Measurements from ENCODE around the gene UNKL. TPM values are rescaled to one million over a fixed set of nuclear protein-coding genes. Genes with fewer than 3 reads are reported as not detected.
A peak's percentile ranks its signal among the peaks of the same experiment; 100 is the strongest.

Gene UNKL
- total RNA-seq, 1 donor from 2014 or later = 45.5 TPM

GRCh38 chr16:1412847-1413246, 1.7 kb downstream of the UNKL start:
- DNase-seq (ENCODE audit: low spot score) = no peak
- intact Hi-C loops (cut with DNase I) = no loop called here

GRCh38 chr16:1408171-1408837, 6.2 kb downstream of the UNKL start:
- ATAC-seq = peak; percentile 97
- peak; percentile 97 for DNase-seq (ENCODE audit: low spot score)
- intact Hi-C loops (cut with DNase I) = no loop called here

More at GRCh38 chr16:1412847-1413246, 1.7 kb downstream of the UNKL start:
- ATAC-seq = no peak

DNA sequence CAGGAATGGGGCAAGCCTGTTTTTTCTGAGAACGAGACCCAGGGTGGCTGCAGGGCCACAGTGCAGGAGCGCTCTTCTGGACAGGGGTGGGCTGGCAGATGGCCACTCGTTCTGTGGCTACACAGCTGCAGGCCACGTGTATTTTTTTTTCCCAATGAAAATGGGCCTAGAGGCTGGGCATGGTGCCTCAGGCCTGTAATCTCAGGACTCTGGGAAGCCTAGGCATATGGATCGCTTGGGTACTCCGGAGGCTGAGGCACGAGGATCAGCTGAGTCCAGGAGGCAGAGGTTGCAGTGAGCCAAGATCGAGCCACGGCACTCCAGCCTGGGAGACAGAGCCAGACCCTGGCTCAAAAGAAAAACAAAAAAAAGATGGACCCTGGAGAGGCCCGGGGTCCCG, 6.8 kb downstream of the UNKL start:
- peak; percentile 71 for ATAC-seq
- no peak for DNase-seq (ENCODE audit: low spot score)
- intact Hi-C loops (cut with DNase I) = no loop called here

- intact Hi-C loops (cut with DNase I) = no loop called here
- no peak for DNase-seq (ENCODE audit: low spot score)
- ATAC-seq = no peak
These were observed 10.8 kb downstream of the UNKL start for GRCh38 chr16:1403733-1404132.

DNA sequence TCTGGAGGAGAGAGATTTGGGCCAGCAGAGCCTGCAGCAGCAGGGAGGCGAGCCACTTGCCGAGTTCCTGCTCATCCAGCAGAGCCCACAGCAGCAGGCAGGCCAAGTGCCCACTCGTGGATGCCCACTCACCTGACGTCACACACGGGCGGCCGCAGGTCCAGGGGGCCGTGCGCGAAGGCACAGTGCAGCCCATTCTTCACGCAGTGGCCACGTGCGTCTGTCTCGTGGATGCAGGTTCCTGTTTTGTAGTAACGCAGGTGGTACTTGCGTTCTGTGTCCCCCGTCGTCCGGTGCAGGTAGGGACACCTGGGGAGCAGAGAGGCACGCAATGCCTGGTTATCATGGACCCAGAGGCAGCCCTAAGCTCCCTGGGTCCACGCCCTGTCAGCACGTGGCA, 11.5 kb downstream of the UNKL start:
- ATAC-seq (no peak), DNase-seq (ENCODE audit: low spot score) (no peak)
- intact Hi-C loops (cut with DNase I) = no loop called here

GRCh38 chr16:1401758-1402154, 12.7 kb downstream of the UNKL start:
- ATAC-seq (no peak), DNase-seq (ENCODE audit: low spot score) (no peak)
- intact Hi-C loops (cut with DNase I) = no loop called here

DNA sequence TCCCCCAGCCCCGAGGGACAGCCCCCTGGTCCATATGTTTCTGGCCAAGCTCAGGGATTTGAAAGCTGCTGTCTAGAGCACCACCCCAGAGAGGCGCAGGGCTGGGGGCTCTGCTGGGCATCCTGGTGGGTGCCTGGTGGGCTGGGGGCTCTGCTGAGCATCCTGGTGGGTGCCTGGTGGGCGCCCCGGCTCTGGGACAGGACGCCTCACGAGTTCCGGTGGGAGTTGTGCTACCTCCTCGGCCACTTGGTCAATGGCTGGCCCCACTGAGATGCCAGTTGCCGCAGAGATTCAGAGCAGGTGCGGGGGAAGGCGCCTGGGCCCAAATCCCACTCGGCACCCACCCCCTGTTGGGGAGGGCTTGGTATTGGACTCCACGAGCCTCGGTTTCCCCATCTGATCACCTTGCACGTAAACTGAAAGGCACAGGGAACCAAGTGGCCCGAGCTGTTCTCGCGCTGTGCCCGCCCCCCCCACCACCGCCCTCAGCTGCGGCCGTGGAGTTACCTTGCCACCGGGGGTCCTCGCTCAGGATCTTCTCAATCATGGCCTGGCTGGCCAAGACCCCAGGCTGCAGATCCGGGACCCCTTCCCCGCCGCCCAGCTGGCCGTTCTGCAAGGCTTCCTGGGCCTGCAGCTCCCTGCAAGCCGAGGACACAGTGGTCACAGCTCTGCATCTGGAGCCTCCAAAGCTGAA, 13.3 kb downstream of the UNKL start:
- no peak for DNase-seq (ENCODE audit: low spot score)
- intact Hi-C loops (cut with DNase I) = no loop called here
- ATAC-seq = no peak

GRCh38 chr16:1398826-1399581, 15.5 kb downstream of the UNKL start:
- DNase-seq (ENCODE audit: low spot score) (no peak), ATAC-seq (peak; percentile 24)
- intact Hi-C loops (cut with DNase I) = no loop called here

DNA sequence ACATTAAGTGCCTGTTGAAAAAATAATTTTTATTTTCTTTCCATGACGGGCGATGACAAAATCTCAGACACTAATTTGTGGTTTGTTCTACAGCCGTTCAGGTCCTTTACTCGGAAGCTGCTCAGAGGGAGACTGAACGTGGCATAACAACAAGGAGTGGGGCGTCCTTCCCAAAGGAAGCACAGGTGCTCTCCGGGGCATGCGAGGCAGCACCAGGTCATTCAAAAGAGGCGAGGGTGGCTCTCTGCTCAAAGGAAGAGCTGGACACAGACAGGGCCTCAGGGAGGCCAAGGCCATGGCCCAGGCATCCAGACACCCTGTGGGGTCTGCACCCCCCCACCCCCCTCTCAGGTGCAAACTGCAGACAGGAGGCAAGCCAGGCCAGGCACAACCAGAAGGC, 16.2 kb downstream of the UNKL start:
- ATAC-seq = no peak
- intact Hi-C loops (cut with DNase I) = no loop called here
- DNase-seq (ENCODE audit: low spot score) = no peak

- ATAC-seq (no peak), DNase-seq (ENCODE audit: low spot score) (no peak)
- intact Hi-C loops (cut with DNase I) = no loop called here
These were observed 16.7 kb downstream of the UNKL start for GRCh38 chr16:1397779-1398178.

- DNase-seq (ENCODE audit: low spot score) = no peak
- intact Hi-C loops (cut with DNase I) = no loop called here
- ATAC-seq = no peak
These were observed 19.0 kb downstream of the UNKL start for GRCh38 chr16:1395444-1396031.

GRCh38 chr16:1394367-1394951, 20.0 kb downstream of the UNKL start:
- intact Hi-C loops (cut with DNase I) = no loop called here
- ATAC-seq (no peak), DNase-seq (ENCODE audit: low spot score) (no peak)

GRCh38 chr16:1393613-1394176, 20.8 kb downstream of the UNKL start:
- DNase-seq (ENCODE audit: low spot score) = no peak
- ATAC-seq = no peak
- intact Hi-C loops (cut with DNase I) = no loop called here

DNA sequence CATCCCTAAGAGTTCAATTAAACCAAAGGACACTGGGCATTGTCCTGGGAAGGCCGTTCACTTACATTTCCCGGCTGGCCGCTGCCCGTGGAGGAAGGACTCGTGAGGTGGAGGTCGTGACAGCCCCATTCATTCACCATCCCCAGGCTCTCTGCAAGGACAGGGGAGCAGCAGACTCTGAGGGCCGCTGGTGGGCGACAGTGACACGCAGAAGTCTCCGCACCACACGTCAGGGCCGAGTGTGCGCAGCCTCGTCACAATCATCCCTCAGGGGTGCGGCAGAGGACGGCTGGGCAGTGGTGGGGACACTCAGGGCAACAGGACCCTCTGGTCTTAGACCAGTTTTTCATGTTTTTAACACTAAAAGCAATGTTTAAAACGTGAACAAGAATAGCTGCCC, 21.7 kb downstream of the UNKL start:
- no peak for DNase-seq (ENCODE audit: low spot score)
- intact Hi-C loops (cut with DNase I) = no loop called here

GRCh38 chr16:1390239-1390779, 24.2 kb downstream of the UNKL start:
- DNase-seq (ENCODE audit: low spot score) (no peak), ATAC-seq (no peak)
- intact Hi-C loops (cut with DNase I) = no loop called here

More for the DNA sequence above, 21.7 kb downstream of the UNKL start:
- ATAC-seq = no peak

GRCh38 chr16:1389762-1390161, 24.7 kb downstream of the UNKL start:
- ATAC-seq (no peak), DNase-seq (ENCODE audit: low spot score) (no peak)
- intact Hi-C loops (cut with DNase I) = no loop called here

GRCh38 chr16:1387331-1387730, 27.2 kb downstream of the UNKL start:
- ATAC-seq (no peak), DNase-seq (ENCODE audit: low spot score) (no peak)
- intact Hi-C loops (cut with DNase I) = no loop called here

GRCh38 chr16:1385232-1385631, 29.3 kb downstream of the UNKL start:
- DNase-seq (ENCODE audit: low spot score) = no peak
- ATAC-seq = no peak
- intact Hi-C loops (cut with DNase I) = no loop called here

DNA sequence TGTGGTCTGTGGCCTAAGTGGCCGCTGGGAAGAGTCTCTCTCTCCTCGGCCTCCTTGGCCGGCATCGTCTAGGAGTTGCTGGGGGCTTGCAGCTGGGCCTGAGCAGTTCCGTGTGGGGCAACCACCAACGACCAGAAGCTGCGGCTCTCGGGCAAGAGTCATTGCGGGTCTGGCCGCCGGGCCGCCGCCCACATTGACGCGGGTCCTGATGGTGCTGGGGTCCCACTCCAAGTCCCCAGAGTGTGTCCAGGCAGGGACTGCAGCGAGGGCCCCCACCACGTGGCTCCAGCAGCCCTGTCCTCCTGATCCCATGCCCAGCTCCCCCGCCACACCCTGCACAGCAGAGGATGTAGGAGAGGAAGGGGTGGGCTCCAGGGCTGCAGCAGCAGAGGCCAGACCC, 30.9 kb downstream of the UNKL start:
- intact Hi-C loops (cut with DNase I) = no loop called here

More for the DNA sequence above, 30.9 kb downstream of the UNKL start:
- ATAC-seq (no peak), DNase-seq (ENCODE audit: low spot score) (no peak)
